Osteocyte (in vitro differentiated cells): ENCODE results near the gene GAK. TPM values are rescaled to one million over a fixed set of nuclear protein-coding genes. Genes with fewer than 3 reads are reported as not detected.

Experiments used
- DNase-seq: peaks from one replicate; pipeline ENCODE4 v3.0.0; 2021; ENCODE audit warnings: mixed read lengths; ENCODE audit not compliant: unreplicated experiment; ENCODE audit errors: extremely low spot score
- H3K27ac Mint-ChIP-seq: one replicate; pipeline ENCODE4 v1.8.0; 2021; ENCODE audit warnings: mild to moderate bottlenecking, mixed read lengths; ENCODE audit not compliant: unreplicated experiment
- H3K27me3 Mint-ChIP-seq: one replicate; pipeline ENCODE4 v1.8.0; 2021; ENCODE audit warnings: mixed read lengths; ENCODE audit not compliant: unreplicated experiment
- H3K36me3 Mint-ChIP-seq: one replicate; pipeline ENCODE4 v1.8.0; 2021; ENCODE audit warnings: mixed read lengths; ENCODE audit not compliant: unreplicated experiment
- H3K4me1 Mint-ChIP-seq: one replicate; pipeline ENCODE4 v1.8.0; 2021; ENCODE audit warnings: mixed read lengths; ENCODE audit not compliant: unreplicated experiment
- H3K4me3 Mint-ChIP-seq: one replicate; pipeline ENCODE4 v1.8.0; 2021; ENCODE audit warnings: mild to moderate bottlenecking, moderate library complexity, mixed read lengths; ENCODE audit not compliant: unreplicated experiment
- H3K9me3 Mint-ChIP-seq: one replicate; pipeline ENCODE4 v1.8.0; 2021; ENCODE audit warnings: mixed read lengths; ENCODE audit not compliant: unreplicated experiment
- CTCF ChIP-seq: fragments of 200-600 bp; sonication (generic); IDR thresholded peaks from 2 replicates; pipeline ENCODE4 v1.5.0; 2021; ENCODE audit warnings: antibody characterized with exemption, mild to moderate bottlenecking, moderate library complexity
- total RNA-seq: library from RNA; stranded (reverse); gene quantifications from 2 replicates; pipeline ENCODE4 v1.2.1, GENCODE V29; 2021

Gene GAK
- total RNA-seq, 1 donor from 2014 or later, result 93.8 TPM

DNA sequence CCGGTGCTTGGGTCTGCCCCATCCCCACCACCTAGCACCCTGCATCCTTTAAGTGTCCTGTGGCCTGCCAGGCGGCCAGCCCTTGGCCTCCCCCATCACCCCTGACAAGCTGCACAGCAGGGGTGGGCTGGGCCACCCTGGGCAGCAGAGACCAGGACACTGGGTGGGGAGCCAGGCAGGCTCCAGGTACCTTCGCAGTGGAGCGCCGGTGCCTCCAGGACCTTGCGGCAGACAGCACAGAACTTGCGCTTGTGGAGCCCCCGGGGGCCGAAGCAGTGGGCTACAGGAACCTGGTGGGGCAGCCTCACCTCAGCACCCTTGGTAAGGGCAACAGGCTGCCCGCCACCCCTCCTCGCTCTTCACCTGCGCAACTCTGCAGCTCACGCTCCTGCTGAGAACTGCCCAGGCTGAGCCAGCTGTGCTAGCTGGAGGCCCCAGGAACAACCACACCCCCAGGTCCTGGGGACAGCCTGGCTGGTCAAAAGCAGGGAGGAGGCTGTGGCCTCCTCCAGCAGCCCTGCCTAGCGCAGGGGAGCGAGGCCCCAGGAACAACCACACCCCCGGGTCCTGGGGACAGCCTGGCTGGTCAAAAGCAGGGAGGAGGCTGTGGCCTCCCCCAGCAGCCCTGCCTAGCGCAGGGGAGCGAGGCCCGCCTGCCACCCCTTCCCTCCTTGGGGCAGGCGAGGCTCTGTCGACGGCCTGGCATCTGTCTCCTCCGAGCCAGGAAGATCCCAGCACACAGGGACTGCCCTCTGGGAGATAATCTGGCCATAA, 36.7 kb upstream of the GAK start:
- Mint-ChIP-seq H3K36me3 (no peaks in the 10 kb centered on the region), H3K4me1 (peaks cover 7% of the 10 kb centered on the region), H3K27me3 (no peaks in the 10 kb centered on the region), H3K9me3 (no peaks in the 10 kb centered on the region), H3K4me3 (no peak overlapping the region), H3K27ac (no peak overlapping the region)
- no peak for DNase-seq
- TF ChIP-seq CTCF, result no peak

- no peak for DNase-seq
- Mint-ChIP-seq H3K27me3 (no peaks in the 10 kb centered on the region), H3K4me3 (no peak overlapping the region), H3K4me1 (peaks cover 7% of the 10 kb centered on the region), H3K9me3 (no peaks in the 10 kb centered on the region), H3K27ac (no peak overlapping the region), H3K36me3 (no peaks in the 10 kb centered on the region)
- no peak for TF ChIP-seq CTCF
Measured at GRCh38 chr4:968221-968620, 36.1 kb upstream of the GAK start.

DNA sequence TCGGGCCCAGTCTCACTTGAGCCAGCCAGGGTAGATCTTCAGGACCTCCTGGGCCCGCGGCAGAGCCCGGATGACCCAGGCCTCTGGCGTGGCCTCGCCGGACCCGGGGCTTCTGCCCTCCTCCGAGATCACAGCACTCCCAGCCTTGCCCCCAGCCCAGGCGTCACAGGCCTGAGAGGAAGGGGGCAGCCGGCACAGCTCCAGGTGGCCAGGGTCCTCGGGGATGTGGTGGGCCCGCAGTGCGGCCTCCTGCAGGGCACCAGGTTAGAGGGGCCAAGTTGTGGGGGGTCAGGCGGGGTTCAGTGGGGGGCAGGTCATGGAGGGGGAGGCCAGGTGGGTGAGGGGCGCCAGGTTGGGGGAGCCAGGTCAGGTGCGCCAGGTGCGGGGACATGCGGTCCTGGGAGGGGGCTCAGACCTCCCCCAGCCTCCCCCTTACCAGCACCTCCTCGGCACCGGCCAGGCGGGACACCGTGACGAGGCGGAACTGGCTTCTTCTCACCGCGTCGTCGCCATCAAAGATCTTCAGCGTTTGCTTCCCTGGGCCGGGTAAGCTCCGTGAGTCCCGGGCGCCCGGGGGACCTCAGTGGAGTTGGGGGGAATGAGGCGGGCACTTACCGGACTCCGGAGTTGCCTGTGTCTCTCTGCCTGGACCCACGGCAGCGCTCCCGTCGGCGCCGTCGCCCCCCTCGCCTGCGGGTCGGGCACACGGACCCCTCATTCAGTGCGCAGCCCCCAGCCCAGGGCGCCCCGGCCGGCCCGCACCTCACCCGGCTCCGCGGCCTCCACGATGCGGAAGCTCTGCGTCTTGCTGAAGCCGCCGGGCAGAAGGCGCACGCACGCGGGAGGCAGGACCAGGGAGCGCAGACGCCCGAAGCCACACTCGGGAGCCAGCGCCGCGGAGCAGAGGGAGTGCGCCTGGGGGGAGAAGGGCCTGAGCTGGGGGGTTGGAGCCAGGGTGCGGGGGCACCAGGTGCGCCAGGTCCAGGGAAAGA, 35.3 kb upstream of the GAK start:
- Mint-ChIP-seq H3K36me3 (no peaks in the 10 kb centered on the region), H3K27ac (no peak overlapping the region), H3K9me3 (no peaks in the 10 kb centered on the region), H3K4me3 (no peak overlapping the region), H3K27me3 (no peaks in the 10 kb centered on the region), H3K4me1 (peaks cover 7% of the 10 kb centered on the region)
- no peak for TF ChIP-seq CTCF
- no peak for DNase-seq

DNA sequence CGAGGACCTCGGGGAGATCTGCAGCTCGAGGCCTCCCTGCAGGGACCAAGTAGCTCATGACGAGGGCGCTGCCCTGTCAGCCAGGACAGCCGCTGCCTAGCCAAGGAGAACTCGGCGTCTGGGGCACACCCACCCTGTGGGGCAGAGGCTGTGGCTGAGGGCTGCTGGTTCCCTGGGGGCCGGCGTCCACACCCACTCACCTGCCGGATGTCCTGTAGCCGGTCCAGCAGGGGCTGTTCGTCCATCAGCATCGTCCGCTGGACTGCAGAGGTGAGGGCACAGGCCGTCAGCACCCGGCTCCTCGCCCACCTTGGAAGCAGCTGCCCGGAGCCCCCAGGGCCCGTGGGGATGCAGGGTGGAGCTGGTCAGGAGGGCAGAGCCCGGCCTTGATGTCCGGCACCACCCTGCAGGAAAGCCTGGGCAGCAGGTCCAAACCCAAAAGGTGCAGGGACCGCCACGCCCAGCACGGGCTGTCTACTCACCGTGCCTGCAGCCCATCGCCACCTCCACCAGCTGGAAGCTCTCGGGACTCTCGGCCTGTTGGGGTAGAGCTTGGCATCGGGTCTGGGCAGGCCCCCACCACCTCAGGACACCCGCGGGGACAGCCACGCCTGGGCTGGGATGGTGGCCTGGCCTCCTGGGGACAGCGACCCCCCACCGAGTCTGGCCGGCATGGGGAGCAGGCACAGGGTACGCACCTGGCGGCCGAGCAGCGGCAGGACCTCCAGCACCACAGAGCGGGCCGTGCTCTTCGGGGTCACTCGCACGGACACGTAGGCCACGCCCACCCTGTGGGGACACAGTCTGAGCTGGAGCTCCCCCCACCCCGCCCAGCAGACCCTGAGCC, 34.4 kb upstream of the GAK start:
- H3K36me3 Mint-ChIP-seq, result no peaks in the 10 kb centered on the region
- no peaks in the 10 kb centered on the region for H3K27me3 Mint-ChIP-seq
- peaks cover 3% of the 10 kb centered on the region for H3K4me1 Mint-ChIP-seq
- no peak overlapping the region for H3K4me3 Mint-ChIP-seq
- DNase-seq, result no peak
- H3K9me3 Mint-ChIP-seq, result no peaks in the 10 kb centered on the region
- TF ChIP-seq CTCF, result no peak
- H3K27ac Mint-ChIP-seq, result no peak overlapping the region
